NCI-H2196 treated with DMSO at 0.1 percent for 48 hours (cell line): ENCODE results near the gene SH3RF1.
"Not testable (repeated sequence)": the region's sequence is repeated elsewhere in the genome, so short reads cannot be mapped to it uniquely, and the experiment has no call there.

Source experiments
- DNase-seq: peaks from one replicate; lab custom pipeline; 2025; ENCODE audit not compliant: unreplicated experiment; lab: John Stamatoyannopoulos, UW

The SH3RF1 gene

GRCh38 chr4:169277838-169278237, 7.1 kb upstream of the SH3RF1 start:
- DNase-seq, result not testable (repeated sequence)

DNA sequence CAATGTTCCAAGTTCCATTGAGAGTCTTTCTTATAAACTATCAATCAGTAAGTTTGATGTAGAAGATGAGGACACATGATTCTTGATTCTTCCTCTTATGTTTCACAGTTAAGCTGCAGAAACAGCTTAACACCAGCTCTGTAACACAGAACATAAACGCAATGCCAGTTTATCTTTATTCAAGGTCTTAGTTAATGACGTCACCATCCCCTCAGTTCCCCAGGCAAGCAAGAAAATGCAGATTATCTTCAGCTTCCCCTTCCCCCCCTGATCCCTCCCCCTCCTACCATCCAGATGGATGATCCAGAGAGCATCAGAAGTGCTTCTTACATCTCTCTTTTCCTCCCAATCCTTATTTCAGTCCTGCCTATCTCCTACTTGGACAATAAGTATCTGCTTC, 4.4 kb upstream of the SH3RF1 start:
- DNase-seq, result no peak

- DNase-seq, result no peak
Observed at GRCh38 chr4:169274033-169274432, 3.3 kb upstream of the SH3RF1 start.

DNA sequence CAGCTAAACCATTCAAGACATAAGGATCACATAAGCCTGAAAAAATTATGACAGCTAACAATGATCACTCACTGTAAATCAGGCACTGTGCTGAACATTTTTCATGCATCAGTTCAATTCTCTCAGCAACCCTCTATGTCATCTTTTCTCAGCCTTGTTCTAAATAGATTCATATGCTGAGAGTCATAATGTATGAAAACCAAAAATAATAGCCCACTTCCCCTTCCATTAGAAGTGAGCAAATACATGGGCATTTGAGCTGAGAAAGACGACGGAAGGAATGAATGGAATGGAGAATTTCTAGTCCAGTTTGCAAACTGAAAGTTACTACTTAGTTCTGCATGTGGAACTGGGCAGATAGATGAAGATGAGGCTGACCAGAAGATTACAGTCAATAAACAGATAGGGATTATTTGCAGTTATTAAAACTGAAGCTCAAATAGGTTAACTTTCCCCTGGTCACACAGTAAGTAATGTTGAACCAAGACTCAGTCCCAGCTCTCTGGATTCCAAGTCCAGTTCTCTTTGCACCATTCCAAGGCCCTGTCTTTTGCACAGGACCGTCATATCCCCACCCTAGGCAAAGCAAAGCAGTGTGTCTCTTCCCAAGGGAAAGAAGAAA, 1.6 kb upstream of the SH3RF1 start:
- no peak for DNase-seq

- no peak for DNase-seq
Observed at GRCh38 chr4:169271692-169272007, 894 bp upstream of the SH3RF1 start.

DNA sequence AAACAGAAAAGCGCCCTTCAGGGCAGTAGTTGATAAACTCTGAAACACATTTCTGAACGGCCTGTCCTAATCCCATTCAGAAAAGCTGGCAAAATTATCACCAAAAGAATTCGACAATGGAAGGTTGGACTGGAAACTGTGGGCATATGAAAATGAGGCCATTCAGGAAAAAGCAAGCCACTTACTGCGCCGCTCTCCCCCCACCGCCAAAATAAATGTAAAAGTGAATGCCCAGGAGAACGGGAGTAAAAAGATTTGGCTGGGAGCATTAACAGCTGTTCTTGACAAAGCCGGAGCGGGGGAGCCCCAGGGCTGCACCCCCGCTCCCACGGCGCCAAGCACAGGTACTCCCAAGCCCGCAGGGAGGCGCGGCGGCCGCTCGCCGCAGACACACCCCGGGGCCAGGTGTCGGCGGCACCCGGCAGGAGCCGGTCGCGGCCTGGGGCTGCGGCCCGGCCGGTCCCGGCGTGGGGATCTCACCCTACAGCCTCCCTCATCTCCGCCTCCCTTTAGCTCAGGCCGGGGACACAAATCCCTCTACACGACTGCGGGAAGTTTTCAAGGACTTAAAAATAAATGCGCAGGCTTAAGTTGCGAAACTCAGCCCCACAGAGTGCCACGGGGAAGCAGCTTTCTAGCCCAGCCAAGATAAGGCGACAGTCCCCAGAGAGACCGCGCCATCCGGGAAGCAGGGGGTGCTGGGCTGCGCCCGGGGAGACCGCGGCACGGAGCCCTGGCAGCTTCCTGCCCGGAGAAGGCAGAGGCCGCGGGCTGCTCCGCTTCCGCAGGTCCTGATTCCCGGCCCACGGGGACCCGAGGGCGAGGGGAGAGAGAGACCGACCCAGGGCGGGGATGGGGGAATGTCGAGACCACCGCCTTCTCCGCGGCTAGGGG, 593 bp downstream of the SH3RF1 start:
- no peak for DNase-seq

GRCh38 chr4:169268951-169269760, 1.6 kb downstream of the SH3RF1 start:
- DNase-seq, result no peak

DNA sequence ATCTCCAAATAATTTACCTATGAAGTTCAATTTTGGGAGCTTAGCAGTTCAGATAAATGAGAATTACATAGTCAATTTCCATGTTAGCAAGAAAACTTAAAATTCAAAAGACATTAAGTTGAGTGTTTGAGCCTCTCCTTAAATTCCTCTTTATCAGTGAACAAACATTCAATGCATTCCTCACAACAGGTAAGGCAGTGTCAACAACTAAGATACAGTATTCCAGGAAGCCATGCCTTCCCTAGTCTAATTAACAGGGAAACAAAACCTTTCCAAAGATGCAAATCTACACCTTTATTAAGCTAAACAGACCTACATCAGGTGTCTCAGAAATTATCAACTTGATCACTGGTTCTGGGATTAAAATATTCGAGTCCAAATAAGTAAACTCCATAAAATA, 3.7 kb downstream of the SH3RF1 start:
- no peak for DNase-seq

DNA sequence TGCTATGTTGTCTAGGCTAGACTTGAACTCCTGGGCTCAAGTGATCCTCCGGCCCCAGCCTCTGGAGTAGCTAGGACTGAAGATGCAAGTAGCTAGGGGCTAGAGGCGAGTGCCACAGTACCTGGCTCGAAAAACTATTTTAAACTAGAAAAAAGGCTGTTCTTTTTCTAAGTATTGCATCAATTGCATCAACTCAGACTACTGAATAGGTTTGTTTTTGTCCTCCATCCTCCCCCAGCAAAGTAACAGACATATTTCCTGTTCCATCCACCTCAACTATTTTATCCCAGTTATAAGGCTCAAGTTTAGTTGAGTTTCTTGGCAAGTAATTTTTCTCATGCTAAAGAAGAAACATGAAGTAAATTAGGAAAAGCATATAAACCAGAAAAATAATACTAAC, 4.1 kb downstream of the SH3RF1 start:
- no peak for DNase-seq

- DNase-seq, result no peak
Observed at GRCh38 chr4:169266081-169266480, 4.7 kb downstream of the SH3RF1 start.

DNA sequence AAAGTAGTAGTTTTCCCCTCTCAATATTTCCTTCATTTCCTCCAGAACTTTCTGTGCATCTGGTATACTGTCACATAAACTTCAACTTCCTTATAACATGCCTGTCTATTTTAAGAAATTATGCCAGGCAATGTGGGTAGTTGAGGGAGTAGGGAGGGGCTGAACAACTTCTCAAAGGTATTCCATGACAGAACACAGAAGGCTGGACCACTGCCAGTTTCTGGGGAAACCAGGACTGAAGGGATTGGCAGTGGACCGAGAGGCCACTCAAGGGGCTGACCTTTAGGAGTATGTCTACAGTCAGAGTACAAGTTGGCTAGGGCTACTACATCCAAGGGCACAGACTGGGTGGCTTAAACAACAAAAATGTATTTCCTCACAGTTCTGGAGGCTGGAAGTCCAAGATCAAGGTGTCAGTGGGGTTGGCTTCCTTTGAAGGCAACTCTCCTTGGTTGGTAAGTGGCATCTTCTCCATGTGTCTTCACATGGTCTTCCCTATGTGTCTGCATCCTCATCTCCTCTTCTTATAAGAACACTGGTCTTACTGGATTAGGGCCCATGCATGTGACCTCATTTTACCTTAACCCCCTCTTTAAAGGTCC, 6.9 kb downstream of the SH3RF1 start:
- DNase-seq, result no peak

- no peak for DNase-seq
Observed at GRCh38 chr4:169260217-169260866, 10.4 kb downstream of the SH3RF1 start.

DNA sequence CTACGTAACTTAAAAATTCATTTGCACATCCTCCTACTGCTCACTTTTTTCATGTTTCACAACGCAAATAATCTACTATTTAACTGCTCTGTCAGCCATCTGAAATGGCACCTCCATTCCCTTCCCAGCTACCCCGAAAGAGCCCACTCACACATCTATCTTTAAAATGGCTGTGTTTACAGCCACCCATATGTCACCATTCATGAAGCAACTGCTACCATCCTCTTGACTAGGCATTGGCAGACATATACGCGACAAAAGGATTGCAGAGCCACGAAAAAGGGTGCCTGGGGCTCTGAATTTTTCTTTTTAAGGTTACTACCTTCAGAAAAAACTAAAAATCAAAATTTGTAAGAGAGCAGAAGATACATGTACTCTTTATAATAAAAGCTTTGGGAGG, 11.5 kb downstream of the SH3RF1 start:
- no peak for DNase-seq

- no peak for DNase-seq
Observed at GRCh38 chr4:169258141-169258540, 12.6 kb downstream of the SH3RF1 start.

- no peak for DNase-seq
Observed at GRCh38 chr4:169256856-169257761, 13.6 kb downstream of the SH3RF1 start.

- DNase-seq, result no peak
Observed at GRCh38 chr4:169256101-169256612, 14.6 kb downstream of the SH3RF1 start.

DNA sequence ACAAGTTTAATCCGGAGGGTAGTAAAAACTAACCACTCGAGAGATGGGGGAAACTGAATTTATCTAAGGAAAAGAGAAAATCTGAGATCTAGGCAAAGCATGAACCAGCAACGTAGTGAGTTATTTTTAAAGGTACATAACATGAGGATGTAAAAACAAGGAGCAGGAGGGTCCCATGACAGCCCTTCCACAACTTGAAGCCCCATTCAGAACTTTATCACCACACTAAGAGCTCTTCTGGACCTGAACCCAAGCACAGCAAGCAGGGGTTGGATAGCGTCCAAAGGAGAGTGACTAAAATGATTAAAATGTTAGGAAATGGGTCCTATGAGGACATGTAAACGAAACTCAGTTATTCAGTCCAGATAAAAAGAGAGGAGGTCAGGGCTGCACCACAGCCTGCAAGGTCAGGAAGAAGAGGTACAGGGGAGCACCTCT, 16.2 kb downstream of the SH3RF1 start:
- DNase-seq, result no peak

DNA sequence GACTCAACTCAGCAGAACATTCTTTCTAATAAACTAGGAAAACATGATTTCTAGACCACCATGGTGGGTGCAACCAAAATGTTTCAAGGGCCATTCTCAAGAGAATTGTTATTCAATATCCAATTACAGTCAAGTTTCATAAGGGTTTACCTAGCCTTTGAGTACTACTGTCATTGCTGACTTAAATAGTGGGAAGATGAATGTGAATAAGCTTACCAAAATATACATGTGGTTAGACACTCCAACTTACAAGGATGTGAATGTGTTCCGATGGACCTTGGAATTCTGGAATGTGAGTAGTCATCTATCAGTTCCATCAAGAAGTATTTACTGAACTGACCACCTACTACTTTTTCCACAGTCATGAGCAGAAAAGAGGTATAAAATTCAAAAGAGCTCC, 16.9 kb downstream of the SH3RF1 start:
- DNase-seq, result no peak

- no peak for DNase-seq
Observed at GRCh38 chr4:169253113-169253671, 17.6 kb downstream of the SH3RF1 start.
